ENCODE measurements around the gene ENO2. TPM values are rescaled to one million over a fixed set of nuclear protein-coding genes. Genes with fewer than 3 reads are reported as not detected.

Gene ENO2
- total RNA-seq, 1 donor from 2014 or later, result 41.8 TPM

GRCh38 chr12:6894321-6894720, 20.1 kb upstream of the ENO2 start:
- intact Hi-C loops (cut with DNase I), result no loop called here
- H3K4me3 ChIP-seq, result no peak overlapping the region
- H3K36me3 ChIP-seq, result no peaks in the 10 kb centered on the region
- no peak overlapping the region for H3K27ac ChIP-seq
- H3K4me1 ChIP-seq, result peaks cover 7% of the 10 kb centered on the region
- H3K9me3 ChIP-seq, result no peaks in the 10 kb centered on the region
- ATAC-seq (no peak), DNase-seq (no peak)
- no peaks in the 10 kb centered on the region for H3K27me3 ChIP-seq
- TF ChIP-seq, protein P1, sequence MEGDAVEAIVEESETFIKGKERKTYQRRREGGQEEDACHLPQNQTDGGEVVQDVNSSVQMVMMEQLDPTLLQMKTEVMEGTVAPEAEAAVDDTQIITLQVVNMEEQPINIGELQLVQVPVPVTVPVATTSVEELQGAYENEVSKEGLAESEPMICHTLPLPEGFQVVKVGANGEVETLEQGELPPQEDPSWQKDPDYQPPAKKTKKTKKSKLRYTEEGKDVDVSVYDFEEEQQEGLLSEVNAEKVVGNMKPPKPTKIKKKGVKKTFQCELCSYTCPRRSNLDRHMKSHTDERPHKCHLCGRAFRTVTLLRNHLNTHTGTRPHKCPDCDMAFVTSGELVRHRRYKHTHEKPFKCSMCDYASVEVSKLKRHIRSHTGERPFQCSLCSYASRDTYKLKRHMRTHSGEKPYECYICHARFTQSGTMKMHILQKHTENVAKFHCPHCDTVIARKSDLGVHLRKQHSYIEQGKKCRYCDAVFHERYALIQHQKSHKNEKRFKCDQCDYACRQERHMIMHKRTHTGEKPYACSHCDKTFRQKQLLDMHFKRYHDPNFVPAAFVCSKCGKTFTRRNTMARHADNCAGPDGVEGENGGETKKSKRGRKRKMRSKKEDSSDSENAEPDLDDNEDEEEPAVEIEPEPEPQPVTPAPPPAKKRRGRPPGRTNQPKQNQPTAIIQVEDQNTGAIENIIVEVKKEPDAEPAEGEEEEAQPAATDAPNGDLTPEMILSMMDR (IDR thresholded peaks at IDR 0.05), result no peak

- H3K9me3 ChIP-seq, result no peaks in the 10 kb centered on the region
- no peaks in the 10 kb centered on the region for H3K36me3 ChIP-seq
- ATAC-seq (no peak), DNase-seq (no peak)
- TF ChIP-seq, protein P1 (IDR thresholded peaks at IDR 0.05), result no peak
- H3K4me3 ChIP-seq, result no peak overlapping the region
- peaks cover 8% of the 10 kb centered on the region for H3K4me1 ChIP-seq
- intact Hi-C loops (cut with DNase I), result no loop called here
- no peak overlapping the region for H3K27ac ChIP-seq
- no peaks in the 10 kb centered on the region for H3K27me3 ChIP-seq
These were observed 17.4 kb upstream of the ENO2 start for GRCh38 chr12:6896846-6897435.

DNA sequence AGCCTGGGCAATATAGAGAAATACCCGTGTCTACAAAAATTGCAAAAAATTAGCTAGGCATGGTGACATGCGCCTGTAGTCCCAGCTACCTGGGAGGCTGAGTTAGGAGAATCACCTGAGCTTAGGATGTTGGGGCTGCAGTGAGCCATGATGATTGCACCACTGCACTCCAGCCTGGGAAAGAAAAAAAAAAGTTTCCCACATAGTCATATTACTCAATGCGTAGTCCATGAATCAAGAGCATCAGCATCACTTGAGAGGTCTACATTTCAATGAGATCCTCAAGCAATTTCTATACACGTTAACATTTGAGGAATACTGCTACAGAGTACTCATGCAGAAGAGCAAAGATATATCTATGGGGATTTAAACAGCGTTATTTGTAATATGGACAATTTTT, 15.0 kb upstream of the ENO2 start:
- Histone ChIP-seq H3K4me1 (peaks cover 8% of the 10 kb centered on the region), H3K27me3 (no peaks in the 10 kb centered on the region), H3K27ac (no peak overlapping the region), H3K36me3 (no peaks in the 10 kb centered on the region), H3K4me3 (no peak overlapping the region), H3K9me3 (no peaks in the 10 kb centered on the region)
- no peak for ATAC-seq
- TF ChIP-seq, protein P1 (IDR thresholded peaks at IDR 0.05), result no peak
- no peak for DNase-seq
- intact Hi-C loops (cut with DNase I), result no loop called here

GRCh38 chr12:6899837-6900519, 14.4 kb upstream of the ENO2 start:
- Histone ChIP-seq H3K36me3 (no peaks in the 10 kb centered on the region), H3K27me3 (no peaks in the 10 kb centered on the region), H3K27ac (no peak overlapping the region), H3K4me1 (peaks cover 8% of the 10 kb centered on the region), H3K9me3 (no peaks in the 10 kb centered on the region), H3K4me3 (no peak overlapping the region)
- TF ChIP-seq, protein P1 (IDR thresholded peaks at IDR 0.05), result no peak
- peak; percentile 76 for ATAC-seq
- intact Hi-C loops (cut with DNase I), result no loop called here
- DNase-seq, result peak; percentile 80

GRCh38 chr12:6902448-6902847, 11.9 kb upstream of the ENO2 start:
- Histone ChIP-seq H3K4me3 (no peak overlapping the region), H3K27me3 (no peaks in the 10 kb centered on the region), H3K4me1 (peaks cover 13% of the 10 kb centered on the region), H3K36me3 (no peaks in the 10 kb centered on the region), H3K27ac (no peak overlapping the region), H3K9me3 (no peaks in the 10 kb centered on the region)
- DNase-seq (no peak), ATAC-seq (no peak)
- intact Hi-C loops (cut with DNase I), result no loop called here
- TF ChIP-seq, protein P1 (IDR thresholded peaks at IDR 0.05), result no peak
